ENCODE results near the gene SLC30A3. TPM values are rescaled to one million over a fixed set of nuclear protein-coding genes. Genes with fewer than 3 reads are reported as not detected.
"Not testable (repeated sequence)": the region's sequence is repeated elsewhere in the genome, so short reads cannot be mapped to it uniquely, and the experiment has no call there.

SLC30A3 gene
- total and polyA plus RNA-seq, 7 experiments from 2014 or later, result 0.29 to 0.56 TPM; not detected in 5

- peak in 8 of 9 donors; percentile 32 to 62 (median 54) for DNase-seq
- H3K9me3 Mint-ChIP-seq, result no peaks in the 10 kb centered on the region
These were observed 40.5 kb upstream of the SLC30A3 start for GRCh38 chr2:27303093-27304025.

GRCh38 chr2:27300606-27301005, 37.8 kb upstream of the SLC30A3 start:
- H3K27ac Mint-ChIP-seq, H3K4me1 Mint-ChIP-seq: not testable (repeated sequence)

More at GRCh38 chr2:27303093-27304025, 40.5 kb upstream of the SLC30A3 start:
- peak overlapping the region; percentile 43 for H3K4me3 ChIP-seq (ENCODE audit: low read length)
- peaks cover 0 to 11% (median 9%) of the 10 kb centered on the region in 7 donors for H3K4me1 Mint-ChIP-seq
- H3K27me3 ChIP-seq (ENCODE audit: control insufficient read depth in 2 of 2, insufficient read depth in 2 of 2, low read length in 2 of 2), result peaks cover 0 to 6% of the 10 kb centered on the region in 2 donors
- no peaks in the 10 kb centered on the region for H3K9me3 ChIP-seq (ENCODE audit: control insufficient read depth in 2 of 3, low read length in 3 of 3)
- H3K4me1 ChIP-seq (ENCODE audit: control insufficient read depth in 2 of 2, insufficient read depth in 2 of 2, low read length in 2 of 2), result peaks cover 0 to 6% of the 10 kb centered on the region in 2 donors
- peaks cover 0 to under 1% (median 0%) of the 10 kb centered on the region in 5 donors for H3K36me3 Mint-ChIP-seq
- H3K36me3 ChIP-seq (ENCODE audit: control insufficient read depth in 2 of 3, insufficient read depth in 3 of 3, low read length in 3 of 3), result no peaks in the 10 kb centered on the region
- peak overlapping the region; percentile 42 for H3K27ac ChIP-seq (ENCODE audit: low read depth, low read length)
- intact Hi-C loops (cut with micrococcal nuclease), result loop anchor here (1.0 to 10.0 kb wide), 9 partner anchors 23 to 459 kb away; partner anchors contain the start of genes DPYSL5 (in 1 of the 2), EIF2B4 (in 1 of the 2), SLC30A3 (in 1 of the 2) and SNX17 (in 1 of the 2)
- CTCF ChIA-PET, result interaction anchor here (0.6 to 2.3 kb wide), 31 partner anchors 10 to 1181 kb away, joined by 3 to 18 read pairs (median 4); partner anchors contain the start of genes MPV17 and TRIM54
- ATAC-seq, result peak; percentile 76
- POLR2A ChIA-PET, result interaction anchor here (0.6 to 1.8 kb wide), 4 partner anchors 19 to 525 kb away, joined by 3 to 11 read pairs (median 4); partner anchors contain the start of gene MPV17
- H3K4me3 Mint-ChIP-seq, result peak overlapping the region; percentile 67 to 85 (median 80)
- peaks cover 13 to 34% (median 19%) of the 10 kb centered on the region in 5 donors for H3K27me3 Mint-ChIP-seq
- H3K27ac Mint-ChIP-seq, result peak overlapping the region in 7 of 9 donors; percentile 18 to 83 (median 54)

GRCh38 chr2:27298391-27299080, 35.7 kb upstream of the SLC30A3 start:
- no peak overlapping the region for H3K4me3 ChIP-seq (ENCODE audit: low read length)
- ChIA-PET POLR2A (no interaction called here), CTCF (interaction anchor here (0.7 kb wide), 1 partner anchor 281 kb away, joined by 3 read pairs; no protein-coding TSS in a partner anchor)
- no peaks in the 10 kb centered on the region for H3K27me3 ChIP-seq (ENCODE audit: control insufficient read depth in 2 of 2, insufficient read depth in 2 of 2, low read length in 2 of 2)
- Mint-ChIP-seq H3K4me3 (no peak overlapping the region), H3K4me1 (peaks cover 0 to 6% (median 5%) of the 10 kb centered on the region in 7 donors), H3K36me3 (no peaks in the 10 kb centered on the region), H3K27ac (no peak overlapping the region), H3K27me3 (peaks cover 3 to 12% (median 5%) of the 10 kb centered on the region in 5 donors), H3K9me3 (no peaks in the 10 kb centered on the region)
- no peak overlapping the region for H3K27ac ChIP-seq (ENCODE audit: low read depth, low read length)
- no peak for ATAC-seq
- H3K4me1 ChIP-seq (ENCODE audit: control insufficient read depth in 2 of 2, insufficient read depth in 2 of 2, low read length in 2 of 2), result no peaks in the 10 kb centered on the region
- H3K9me3 ChIP-seq (ENCODE audit: control insufficient read depth in 2 of 3, low read length in 3 of 3), result no peaks in the 10 kb centered on the region
- H3K36me3 ChIP-seq (ENCODE audit: control insufficient read depth in 2 of 3, insufficient read depth in 3 of 3, low read length in 3 of 3), result no peaks in the 10 kb centered on the region
- intact Hi-C loops (cut with micrococcal nuclease), result no loop called here
- no peak for DNase-seq

More at GRCh38 chr2:27300606-27301005, 37.8 kb upstream of the SLC30A3 start:
- intact Hi-C loops (cut with micrococcal nuclease), result loop anchor here in 1 of 2 donors (5.0 to 10.0 kb wide), 2 partner anchors 38 to 456 kb away; partner anchors contain the start of genes DPYSL5 and SLC30A3
- H3K36me3 Mint-ChIP-seq; H3K4me3 ChIP-seq (ENCODE audit: low read length); DNase-seq; H3K9me3 ChIP-seq (ENCODE audit: control insufficient read depth in 2 of 3, low read length in 3 of 3); H3K4me1 ChIP-seq (ENCODE audit: control insufficient read depth in 2 of 2, insufficient read depth in 2 of 2, low read length in 2 of 2); H3K27ac ChIP-seq (ENCODE audit: low read depth, low read length); H3K36me3 ChIP-seq (ENCODE audit: control insufficient read depth in 2 of 3, insufficient read depth in 3 of 3, low read length in 3 of 3); H3K27me3 ChIP-seq (ENCODE audit: control insufficient read depth in 2 of 2, insufficient read depth in 2 of 2, low read length in 2 of 2); POLR2A ChIA-PET; H3K4me3 Mint-ChIP-seq; ATAC-seq; H3K9me3 Mint-ChIP-seq: not testable (repeated sequence)
- CTCF ChIA-PET, result interaction anchor here (1.7 kb wide), 1 partner anchor 23 kb away, joined by 6 read pairs; the partner anchor contains the start of gene MPV17
- H3K27me3 Mint-ChIP-seq, result peaks cover 14 to 26% (median 17%) of the 10 kb centered on the region in 5 donors

GRCh38 chr2:27297195-27297594, 34.3 kb upstream of the SLC30A3 start:
- ChIA-PET CTCF (interaction anchor here (1.2 kb wide), 1 partner anchor 55 kb away, joined by 3 read pairs; no protein-coding TSS in a partner anchor), POLR2A (no interaction called here)
- no peaks in the 10 kb centered on the region for H3K9me3 Mint-ChIP-seq
- H3K9me3 ChIP-seq (ENCODE audit: control insufficient read depth in 2 of 3, low read length in 3 of 3), result no peaks in the 10 kb centered on the region
- no peak overlapping the region for H3K4me3 ChIP-seq (ENCODE audit: low read length)
- H3K27me3 ChIP-seq (ENCODE audit: control insufficient read depth in 2 of 2, insufficient read depth in 2 of 2, low read length in 2 of 2), result no peaks in the 10 kb centered on the region
- DNase-seq (no peak), ATAC-seq (no peak)
- H3K27me3 Mint-ChIP-seq, result peaks cover 4 to 19% (median 13%) of the 10 kb centered on the region in 5 donors
- H3K4me1 ChIP-seq (ENCODE audit: control insufficient read depth in 2 of 2, insufficient read depth in 2 of 2, low read length in 2 of 2), result no peaks in the 10 kb centered on the region
- no peak overlapping the region for H3K4me3 Mint-ChIP-seq
- H3K27ac Mint-ChIP-seq, result no peak overlapping the region
- H3K27ac ChIP-seq (ENCODE audit: low read depth, low read length), result no peak overlapping the region
- H3K4me1 Mint-ChIP-seq, result peaks cover 0 to 2% (median 0%) of the 10 kb centered on the region in 7 donors
- no peaks in the 10 kb centered on the region for H3K36me3 Mint-ChIP-seq
- H3K36me3 ChIP-seq (ENCODE audit: control insufficient read depth in 2 of 3, insufficient read depth in 3 of 3, low read length in 3 of 3), result no peaks in the 10 kb centered on the region
- intact Hi-C loops (cut with micrococcal nuclease), result no loop called here

DNA sequence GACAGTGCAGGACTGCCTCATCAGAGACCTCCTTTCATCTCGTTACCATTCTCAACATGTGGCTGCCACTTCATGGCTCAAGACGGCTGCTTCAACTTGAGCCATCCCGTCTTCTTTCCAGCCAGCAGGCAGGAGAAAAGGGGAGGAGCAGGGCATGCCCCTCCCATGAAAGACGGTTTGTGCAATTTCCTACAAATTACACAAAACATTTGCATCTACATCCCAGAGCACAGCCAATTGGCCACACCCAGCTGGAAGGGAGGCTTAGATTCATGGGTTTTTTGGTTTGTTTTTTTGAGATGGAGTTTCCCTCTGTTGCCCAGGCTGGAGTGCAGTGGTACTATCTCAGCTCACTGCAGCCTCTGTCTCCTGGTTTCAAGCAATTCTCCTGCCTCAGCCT, 33.6 kb upstream of the SLC30A3 start:
- ATAC-seq, result peak; percentile 49
- no peaks in the 10 kb centered on the region for H3K4me1 ChIP-seq (ENCODE audit: control insufficient read depth in 2 of 2, insufficient read depth in 2 of 2, low read length in 2 of 2)
- no peak overlapping the region for H3K4me3 ChIP-seq (ENCODE audit: low read length)
- Mint-ChIP-seq H3K9me3 (no peaks in the 10 kb centered on the region), H3K4me3 (no peak overlapping the region), H3K4me1 (peaks cover 0 to 2% (median 0%) of the 10 kb centered on the region in 7 donors), H3K36me3 (no peaks in the 10 kb centered on the region), H3K27me3 (peaks cover 4 to 25% (median 17%) of the 10 kb centered on the region in 5 donors), H3K27ac (no peak overlapping the region)
- ChIA-PET CTCF (no interaction called here), POLR2A (no interaction called here)
- no peaks in the 10 kb centered on the region for H3K27me3 ChIP-seq (ENCODE audit: control insufficient read depth in 2 of 2, insufficient read depth in 2 of 2, low read length in 2 of 2)
- no peaks in the 10 kb centered on the region for H3K36me3 ChIP-seq (ENCODE audit: control insufficient read depth in 2 of 3, insufficient read depth in 3 of 3, low read length in 3 of 3)
- H3K9me3 ChIP-seq (ENCODE audit: control insufficient read depth in 2 of 3, low read length in 3 of 3), result no peaks in the 10 kb centered on the region
- no peak overlapping the region for H3K27ac ChIP-seq (ENCODE audit: low read depth, low read length)
- intact Hi-C loops (cut with micrococcal nuclease), result no loop called here
- no peak for DNase-seq

DNA sequence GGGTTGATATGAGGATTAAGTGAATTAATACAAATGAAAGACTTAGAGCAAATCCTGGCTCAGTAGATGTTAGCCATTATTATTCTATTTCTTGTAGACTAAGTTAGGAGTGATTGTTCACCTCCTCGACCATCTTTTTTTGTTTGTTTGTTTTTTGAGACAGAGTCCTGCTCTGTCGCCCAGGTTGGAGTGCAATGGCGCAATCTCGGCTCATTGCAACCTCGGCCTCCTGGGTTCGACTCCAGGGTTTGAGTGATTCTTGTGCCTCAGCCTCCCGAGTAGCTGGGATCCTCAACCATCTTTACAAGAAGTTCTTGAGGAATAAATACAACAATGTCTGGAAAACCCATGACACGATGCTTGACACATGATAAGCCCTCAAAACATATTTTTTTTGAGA, 32.1 kb upstream of the SLC30A3 start:
- CTCF ChIA-PET, result no interaction called here
- Mint-ChIP-seq H3K4me3 (no peak overlapping the region), H3K27me3 (peaks cover 4 to 31% (median 19%) of the 10 kb centered on the region in 5 donors), H3K9me3 (no peaks in the 10 kb centered on the region), H3K36me3 (no peaks in the 10 kb centered on the region), H3K4me1 (peaks cover 0 to 2% (median 0%) of the 10 kb centered on the region in 7 donors), H3K27ac (no peak overlapping the region)
- no peak for DNase-seq
- H3K36me3 ChIP-seq (ENCODE audit: control insufficient read depth in 2 of 3, insufficient read depth in 3 of 3, low read length in 3 of 3), result no peaks in the 10 kb centered on the region
- no peak overlapping the region for H3K27ac ChIP-seq (ENCODE audit: low read depth, low read length)
- POLR2A ChIA-PET, result no interaction called here
- H3K27me3 ChIP-seq (ENCODE audit: control insufficient read depth in 2 of 2, insufficient read depth in 2 of 2, low read length in 2 of 2), result no peaks in the 10 kb centered on the region
- intact Hi-C loops (cut with micrococcal nuclease), result no loop called here
- H3K9me3 ChIP-seq (ENCODE audit: control insufficient read depth in 2 of 3, low read length in 3 of 3), result no peaks in the 10 kb centered on the region
- H3K4me3 ChIP-seq (ENCODE audit: low read length), result no peak overlapping the region
- no peaks in the 10 kb centered on the region for H3K4me1 ChIP-seq (ENCODE audit: control insufficient read depth in 2 of 2, insufficient read depth in 2 of 2, low read length in 2 of 2)
- ATAC-seq, result no peak
